ENCODE results near the gene SHC4.

DNA sequence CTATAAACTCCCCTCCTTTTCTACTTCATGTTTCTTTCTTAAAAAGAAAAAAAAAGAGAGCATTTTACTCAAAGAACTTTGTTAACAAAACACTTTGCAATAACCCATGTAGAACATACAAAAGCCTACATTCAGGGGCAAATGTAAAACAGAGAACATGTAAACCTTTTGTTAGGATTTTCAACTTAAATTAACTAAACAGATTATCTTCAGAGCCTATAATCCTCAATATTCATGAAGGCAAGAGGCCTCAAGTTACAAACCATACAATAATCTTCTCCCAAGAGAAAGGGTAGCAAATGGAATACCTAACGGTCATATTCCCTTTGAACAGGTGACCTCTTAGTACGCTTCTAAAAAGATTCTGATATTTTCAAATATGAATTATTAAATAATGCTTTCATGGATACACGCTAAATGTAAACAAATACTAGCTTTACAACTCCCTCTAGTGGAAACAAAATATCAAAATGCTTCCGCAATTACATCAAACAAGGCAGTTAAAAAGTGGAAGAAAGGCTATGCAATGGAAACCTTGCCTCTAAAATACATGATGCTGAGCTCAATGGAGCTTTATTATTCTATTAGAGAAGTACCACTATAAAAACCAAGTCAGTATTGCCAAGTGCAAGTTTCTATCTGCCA lies 162.8 kb downstream of the SHC4 start:
- TF ChIP-seq ZNF274 (IDR thresholded peaks at IDR 0.05; ENCODE audit: low read depth, low read length) (no peak), SUZ12 (IDR thresholded peaks at IDR 0.05; ENCODE audit: extremely low read depth, insufficient read depth, insufficient read length) (no peak), YY1 (IDR thresholded peaks at IDR 0.05; ENCODE audit: insufficient read depth, insufficient read length) (no peak)
